Measurements from ENCODE around the gene ZNF470. TPM values are rescaled to one million over a fixed set of nuclear protein-coding genes. Genes with fewer than 3 reads are reported as not detected.

Gene ZNF470
- total RNA-seq (1 to 10 TPM; 2.5 to 3.5 TPM), polyA plus RNA-seq (2.1 TPM)

GRCh38 chr19:56567274-56568120 lies at the start of gene ZNF470:
ZNF470 (plus strand) TSS chr19:56567468; CDS start chr19:56570312, 2,844 bp downstream.
- peak within 1 kb of the TSS; percentile 94 for H3K4me3 ChIP-seq (ENCODE audit: low read length)
- DNase-seq = peak; percentile 78 to 89 (median 82)
- H3K4me1 ChIP-seq (ENCODE audit: insufficient read depth, low read length) = peaks cover 12% of the 10 kb centered on the region
- POLR2A ChIA-PET = no interaction called here
- Mint-ChIP-seq H3K4me1 (peaks cover 11 to 26% (median 14%) of the 10 kb centered on the region in 3 donors), H3K27ac (peak within 1 kb of the TSS; percentile 7 to 95 (median 88)), H3K9me3 (peaks cover 41 to 94% (median 83%) of the 10 kb centered on the region in 5 donors), H3K4me3 (peak within 1 kb of the TSS; percentile 92 to 98 (median 95)), H3K27me3 (peaks cover 0 to 1% of the 10 kb centered on the region in 2 donors), H3K36me3 (peaks cover 19 to 74% (median 70%) of the 10 kb centered on the region in 3 donors)
- H3K27ac ChIP-seq (ENCODE audit: low read depth, low read length) = peak within 1 kb of the TSS; percentile 51
- CTCF ChIA-PET = no interaction called here
- H3K27me3 ChIP-seq (ENCODE audit: insufficient read depth, low read length, poor library complexity, severe bottlenecking) = no peaks in the 10 kb centered on the region
- H3K9me3 ChIP-seq (ENCODE audit: low read length) = peaks cover 43% of the 10 kb centered on the region
- peaks cover 10% of the 10 kb centered on the region for H3K36me3 ChIP-seq (ENCODE audit: insufficient read depth, low read length)

- Mint-ChIP-seq H3K4me3 (no peak overlapping the region), H3K9me3 (peaks cover 66 to 95% (median 88%) of the 10 kb centered on the region in 5 donors), H3K4me1 (no peaks in the 10 kb centered on the region), H3K27ac (no peak overlapping the region), H3K36me3 (peaks cover 5 to 25% (median 24%) of the 10 kb centered on the region in 3 donors), H3K27me3 (peaks cover 0 to 3% of the 10 kb centered on the region in 2 donors)
- no peak overlapping the region for H3K27ac ChIP-seq (ENCODE audit: low read depth, low read length)
- ChIA-PET CTCF (no interaction called here), POLR2A (no interaction called here)
- no peaks in the 10 kb centered on the region for H3K4me1 ChIP-seq (ENCODE audit: insufficient read depth, low read length)
- H3K4me3 ChIP-seq (ENCODE audit: low read length) = no peak overlapping the region
- no peaks in the 10 kb centered on the region for H3K27me3 ChIP-seq (ENCODE audit: insufficient read depth, low read length, poor library complexity, severe bottlenecking)
- H3K36me3 ChIP-seq (ENCODE audit: insufficient read depth, low read length) = no peaks in the 10 kb centered on the region
- peaks cover 38% of the 10 kb centered on the region for H3K9me3 ChIP-seq (ENCODE audit: low read length)
- no peak for DNase-seq
Observed at GRCh38 chr19:56525214-56525860, 41.9 kb upstream of the ZNF470 start.

GRCh38 chr19:56537442-56537841 lies 29.8 kb upstream of the ZNF470 start:
- Mint-ChIP-seq H3K4me1 (peaks cover 15 to 31% (median 17%) of the 10 kb centered on the region in 3 donors), H3K4me3 (peak overlapping the region in 6 of 7 donors; percentile 49 to 95 (median 92)), H3K9me3 (peaks cover 40 to 86% (median 67%) of the 10 kb centered on the region in 5 donors), H3K36me3 (peaks cover 11 to 46% (median 40%) of the 10 kb centered on the region in 3 donors), H3K27ac (peak overlapping the region in 2 of 8 donors; percentile 92 to 95), H3K27me3 (peaks cover 0 to 13% of the 10 kb centered on the region in 2 donors)
- Histone ChIP-seq H3K4me3 (ENCODE audit: low read length) (peak overlapping the region; percentile 77), H3K27ac (ENCODE audit: low read depth, low read length) (no peak overlapping the region), H3K27me3 (ENCODE audit: insufficient read depth, low read length, poor library complexity, severe bottlenecking) (no peaks in the 10 kb centered on the region), H3K4me1 (ENCODE audit: insufficient read depth, low read length) (peaks cover 8% of the 10 kb centered on the region), H3K36me3 (ENCODE audit: insufficient read depth, low read length) (peaks cover 6% of the 10 kb centered on the region), H3K9me3 (ENCODE audit: low read length) (peaks cover 10% of the 10 kb centered on the region)
- no peak for DNase-seq
- ChIA-PET CTCF (no interaction called here), POLR2A (no interaction called here)

- H3K4me3 ChIP-seq (ENCODE audit: low read length) = peak overlapping the region; percentile 77
- peak overlapping the region; percentile 80 to 95 (median 89) for H3K27ac Mint-ChIP-seq
- peak overlapping the region; percentile 40 for H3K27ac ChIP-seq (ENCODE audit: low read depth, low read length)
- peaks cover 15 to 31% (median 17%) of the 10 kb centered on the region in 3 donors for H3K4me1 Mint-ChIP-seq
- H3K27me3 ChIP-seq (ENCODE audit: insufficient read depth, low read length, poor library complexity, severe bottlenecking) = no peaks in the 10 kb centered on the region
- peak; percentile 73 to 94 (median 86) for DNase-seq
- ChIA-PET CTCF (no interaction called here), POLR2A (no interaction called here)
- peak overlapping the region; percentile 87 to 95 (median 91) for H3K4me3 Mint-ChIP-seq
- H3K36me3 ChIP-seq (ENCODE audit: insufficient read depth, low read length) = peaks cover 6% of the 10 kb centered on the region
- peaks cover 9% of the 10 kb centered on the region for H3K9me3 ChIP-seq (ENCODE audit: low read length)
- peaks cover 36 to 82% (median 63%) of the 10 kb centered on the region in 5 donors for H3K9me3 Mint-ChIP-seq
- peaks cover 8% of the 10 kb centered on the region for H3K4me1 ChIP-seq (ENCODE audit: insufficient read depth, low read length)
- H3K27me3 Mint-ChIP-seq = peaks cover 0 to 12% of the 10 kb centered on the region in 2 donors
- peaks cover 13 to 46% (median 44%) of the 10 kb centered on the region in 3 donors for H3K36me3 Mint-ChIP-seq
Observed at GRCh38 chr19:56538254-56538760, 29.0 kb upstream of the ZNF470 start.

GRCh38 chr19:56538761-56539263 lies 28.5 kb upstream of the ZNF470 start, which contains the start of gene ZFP28:
ZFP28 (plus strand) TSS chr19:56538948; CDS start chr19:56539019, 71 bp downstream.
- Mint-ChIP-seq H3K4me3 (peak within 1 kb of the TSS; percentile 87 to 95 (median 91)), H3K36me3 (peaks cover 13 to 49% (median 47%) of the 10 kb centered on the region in 3 donors), H3K9me3 (peaks cover 38 to 82% (median 64%) of the 10 kb centered on the region in 5 donors), H3K4me1 (peaks cover 15 to 31% (median 17%) of the 10 kb centered on the region in 3 donors), H3K27me3 (peaks cover 0 to 10% of the 10 kb centered on the region in 2 donors), H3K27ac (peak within 1 kb of the TSS; percentile 80 to 95 (median 89))
- ChIA-PET POLR2A (no interaction called here), CTCF (no interaction called here)
- DNase-seq = peak in 3 of 5 donors; percentile 48 to 56 (median 52)
- Histone ChIP-seq H3K27ac (ENCODE audit: low read depth, low read length) (peak within 1 kb of the TSS; percentile 40), H3K27me3 (ENCODE audit: insufficient read depth, low read length, poor library complexity, severe bottlenecking) (no peaks in the 10 kb centered on the region), H3K36me3 (ENCODE audit: insufficient read depth, low read length) (peaks cover 6% of the 10 kb centered on the region), H3K4me1 (ENCODE audit: insufficient read depth, low read length) (peaks cover 8% of the 10 kb centered on the region), H3K9me3 (ENCODE audit: low read length) (peaks cover 9% of the 10 kb centered on the region), H3K4me3 (ENCODE audit: low read length) (peak within 1 kb of the TSS; percentile 77)

GRCh38 chr19:56543776-56544175 lies 23.5 kb upstream of the ZNF470 start:
- H3K27ac ChIP-seq (ENCODE audit: low read depth, low read length) = no peak overlapping the region
- no peaks in the 10 kb centered on the region for H3K27me3 ChIP-seq (ENCODE audit: insufficient read depth, low read length, poor library complexity, severe bottlenecking)
- peaks cover 31% of the 10 kb centered on the region for H3K9me3 ChIP-seq (ENCODE audit: low read length)
- POLR2A ChIA-PET = no interaction called here
- Mint-ChIP-seq H3K4me1 (peaks cover 7 to 20% (median 9%) of the 10 kb centered on the region in 3 donors), H3K36me3 (peaks cover 21 to 79% (median 77%) of the 10 kb centered on the region in 3 donors), H3K9me3 (peaks cover 42 to 86% (median 72%) of the 10 kb centered on the region in 5 donors), H3K27me3 (peaks cover 0 to 9% of the 10 kb centered on the region in 2 donors), H3K27ac (no peak overlapping the region), H3K4me3 (no peak overlapping the region)
- CTCF ChIA-PET = no interaction called here
- no peaks in the 10 kb centered on the region for H3K4me1 ChIP-seq (ENCODE audit: insufficient read depth, low read length)
- peaks cover 9% of the 10 kb centered on the region for H3K36me3 ChIP-seq (ENCODE audit: insufficient read depth, low read length)
- no peak overlapping the region for H3K4me3 ChIP-seq (ENCODE audit: low read length)
- no peak for DNase-seq

GRCh38 chr19:56547535-56547934 lies 19.7 kb upstream of the ZNF470 start:
- H3K36me3 ChIP-seq (ENCODE audit: insufficient read depth, low read length) = peaks cover 6% of the 10 kb centered on the region
- peaks cover 43% of the 10 kb centered on the region for H3K9me3 ChIP-seq (ENCODE audit: low read length)
- no peak overlapping the region for H3K4me3 ChIP-seq (ENCODE audit: low read length)
- no peak overlapping the region for H3K4me3 Mint-ChIP-seq
- H3K27me3 Mint-ChIP-seq = peaks cover 0 to 4% of the 10 kb centered on the region in 2 donors
- ChIA-PET CTCF (no interaction called here), POLR2A (no interaction called here)
- no peaks in the 10 kb centered on the region for H3K4me1 Mint-ChIP-seq
- DNase-seq = no peak
- no peaks in the 10 kb centered on the region for H3K27me3 ChIP-seq (ENCODE audit: insufficient read depth, low read length, poor library complexity, severe bottlenecking)
- no peak overlapping the region for H3K27ac Mint-ChIP-seq
- H3K36me3 Mint-ChIP-seq = peaks cover 27 to 85% (median 80%) of the 10 kb centered on the region in 3 donors
- no peak overlapping the region for H3K27ac ChIP-seq (ENCODE audit: low read depth, low read length)
- peaks cover 44 to 85% (median 74%) of the 10 kb centered on the region in 5 donors for H3K9me3 Mint-ChIP-seq
- H3K4me1 ChIP-seq (ENCODE audit: insufficient read depth, low read length) = no peaks in the 10 kb centered on the region
